Parathyroid adenoma (tissue), 2 donors: ENCODE data around the gene RPL22.

Experiments
- H2AFZ ChIP-seq: fragments of 300-600 bp; sonication (generic); one replicate; pipeline ENCODE4 v1.7.0; 2017; ENCODE audit warnings: antibody characterized with exemption, mild to moderate bottlenecking
- H3K27ac ChIP-seq: fragments of 300-600 bp; sonication (generic); one replicate; pipeline ENCODE4 v1.7.0; 2017
- H3K27me3 ChIP-seq: fragments of 300-600 bp; sonication (generic); one replicate; pipeline ENCODE4 v1.7.0; 2017; ENCODE audit warnings: low read length; ENCODE audit not compliant: control insufficient read depth, insufficient read depth
- H3K36me3 ChIP-seq: fragments of 300-600 bp; sonication (generic); one replicate; pipeline ENCODE4 v1.7.0; 2017; ENCODE audit warnings: low read length; ENCODE audit not compliant: control insufficient read depth, insufficient read depth
- H3K4me1 ChIP-seq: fragments of 300-600 bp; sonication (generic); one replicate; pipeline ENCODE4 v1.7.0; 2017; ENCODE audit warnings: control low read depth
- H3K4me2 ChIP-seq: fragments of 300-600 bp; sonication (generic); one replicate; pipeline ENCODE4 v1.7.0; 2017; ENCODE audit warnings: low read length
- H3K4me3 ChIP-seq: fragments of 300-600 bp; sonication (generic); one replicate; pipeline ENCODE4 v1.7.0; 2017; ENCODE audit warnings: low read depth, low read length
- H3K79me2 ChIP-seq: fragments of 300-600 bp; sonication (generic); one replicate; pipeline ENCODE4 v1.7.0; 2017; ENCODE audit warnings: control low read depth
- H3K9ac ChIP-seq: fragments of 300-600 bp; sonication (generic); one replicate; pipeline ENCODE4 v1.7.0; 2017; ENCODE audit warnings: mild to moderate bottlenecking
- H3K9me3 ChIP-seq: fragments of 300-600 bp; sonication (generic); one replicate; pipeline ENCODE4 v1.7.0; 2017; ENCODE audit warnings: low read length; ENCODE audit not compliant: control insufficient read depth
- TF ChIP-seq, protein P1 (sequence below): fragments of 300-600 bp; sonication (generic); IDR thresholded peaks from one replicate; pipeline ENCODE4 v1.7.0; 2017; ENCODE audit warnings: antibody characterized with exemption, mild to moderate bottlenecking
- donor health status: primary hyperparathyroidism.

Gene RPL22

DNA sequence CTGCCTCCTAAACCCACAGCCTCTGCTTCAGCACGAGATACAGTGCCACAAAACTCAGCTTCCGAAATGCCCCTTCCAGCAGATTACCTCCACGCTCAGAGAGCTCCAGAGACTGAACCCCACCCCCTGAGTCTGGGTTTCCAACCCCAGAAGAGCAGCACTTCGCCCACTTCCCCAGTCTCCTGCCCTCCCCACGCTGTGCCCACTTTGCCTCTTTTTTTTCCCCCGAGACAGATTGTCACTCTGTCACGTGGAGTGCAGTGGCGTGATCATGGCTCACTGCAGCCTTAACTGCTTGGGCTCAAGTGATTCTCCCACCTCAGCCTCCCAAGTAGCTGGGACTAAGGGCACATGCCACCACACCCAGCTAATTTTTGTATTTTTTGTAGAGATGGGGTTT lies 26.3 kb upstream of the RPL22 start:
- Histone ChIP-seq H3K79me2 (no peaks in the 10 kb centered on the region), H3K9ac (no peak overlapping the region), H3K27ac (no peak overlapping the region), H3K4me1 (no peaks in the 10 kb centered on the region), H3K36me3 (no peaks in the 10 kb centered on the region), H3K4me3 (no peak overlapping the region), H3K9me3 (no peaks in the 10 kb centered on the region), H3K27me3 (no peaks in the 10 kb centered on the region), H3K4me2 (no peak overlapping the region), H2AFZ (no peak overlapping the region)
- TF ChIP-seq, protein P1, sequence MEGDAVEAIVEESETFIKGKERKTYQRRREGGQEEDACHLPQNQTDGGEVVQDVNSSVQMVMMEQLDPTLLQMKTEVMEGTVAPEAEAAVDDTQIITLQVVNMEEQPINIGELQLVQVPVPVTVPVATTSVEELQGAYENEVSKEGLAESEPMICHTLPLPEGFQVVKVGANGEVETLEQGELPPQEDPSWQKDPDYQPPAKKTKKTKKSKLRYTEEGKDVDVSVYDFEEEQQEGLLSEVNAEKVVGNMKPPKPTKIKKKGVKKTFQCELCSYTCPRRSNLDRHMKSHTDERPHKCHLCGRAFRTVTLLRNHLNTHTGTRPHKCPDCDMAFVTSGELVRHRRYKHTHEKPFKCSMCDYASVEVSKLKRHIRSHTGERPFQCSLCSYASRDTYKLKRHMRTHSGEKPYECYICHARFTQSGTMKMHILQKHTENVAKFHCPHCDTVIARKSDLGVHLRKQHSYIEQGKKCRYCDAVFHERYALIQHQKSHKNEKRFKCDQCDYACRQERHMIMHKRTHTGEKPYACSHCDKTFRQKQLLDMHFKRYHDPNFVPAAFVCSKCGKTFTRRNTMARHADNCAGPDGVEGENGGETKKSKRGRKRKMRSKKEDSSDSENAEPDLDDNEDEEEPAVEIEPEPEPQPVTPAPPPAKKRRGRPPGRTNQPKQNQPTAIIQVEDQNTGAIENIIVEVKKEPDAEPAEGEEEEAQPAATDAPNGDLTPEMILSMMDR: no peak

DNA sequence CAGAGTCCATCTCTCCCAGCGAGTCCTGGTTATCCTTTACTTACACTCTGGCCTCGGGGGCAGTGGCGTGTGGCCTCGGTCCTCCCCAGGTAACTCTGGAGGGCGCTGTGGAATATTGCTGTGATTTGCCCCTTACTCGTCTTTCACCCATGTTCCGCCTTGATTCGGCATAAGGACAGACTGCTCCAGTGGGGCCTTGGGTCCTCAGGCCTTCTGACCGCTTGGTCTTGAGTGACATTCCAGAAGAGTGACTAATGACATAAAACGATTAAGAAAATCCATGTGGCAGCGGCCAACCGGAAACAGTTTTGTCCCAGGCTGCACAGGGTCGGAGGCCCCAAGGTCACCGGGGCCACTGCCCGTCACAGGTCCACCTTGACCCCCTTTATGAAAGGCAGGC lies 25.3 kb upstream of the RPL22 start:
- no peaks in the 10 kb centered on the region for H3K4me1 ChIP-seq
- H3K27me3 ChIP-seq: no peaks in the 10 kb centered on the region
- TF ChIP-seq, protein P1: no peak
- no peaks in the 10 kb centered on the region for H3K79me2 ChIP-seq
- H3K27ac ChIP-seq: no peak overlapping the region
- H3K4me3 ChIP-seq: no peak overlapping the region
- H3K9me3 ChIP-seq: no peaks in the 10 kb centered on the region
- H3K9ac ChIP-seq: no peak overlapping the region
- H3K4me2 ChIP-seq: no peak overlapping the region
- H3K36me3 ChIP-seq: no peaks in the 10 kb centered on the region
- no peak overlapping the region for H2AFZ ChIP-seq

DNA sequence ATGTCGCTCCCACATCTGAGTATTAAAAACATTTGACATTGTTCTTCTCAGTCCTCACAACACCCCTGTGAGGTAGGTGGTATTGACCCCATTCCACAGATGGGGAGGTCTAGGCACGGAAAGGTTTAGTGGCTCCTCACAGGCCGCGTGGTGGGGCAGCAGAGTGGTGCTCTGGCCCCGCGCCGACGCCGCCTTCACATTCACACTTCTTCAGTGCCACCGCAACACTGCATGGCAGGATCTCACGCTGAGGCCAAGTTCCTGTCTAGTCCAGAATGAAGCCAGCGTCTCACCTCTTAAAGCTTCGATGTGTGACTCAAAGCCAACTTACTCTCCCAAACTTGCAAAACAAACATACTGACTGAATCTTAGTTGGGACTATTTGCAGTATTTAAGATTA lies 24.2 kb upstream of the RPL22 start:
- Histone ChIP-seq H3K4me3 (no peak overlapping the region), H2AFZ (no peak overlapping the region), H3K4me1 (no peaks in the 10 kb centered on the region), H3K9ac (no peak overlapping the region), H3K79me2 (no peaks in the 10 kb centered on the region), H3K9me3 (no peaks in the 10 kb centered on the region), H3K27me3 (no peaks in the 10 kb centered on the region), H3K36me3 (no peaks in the 10 kb centered on the region), H3K4me2 (no peak overlapping the region), H3K27ac (no peak overlapping the region)
- TF ChIP-seq, protein P1: no peak

DNA sequence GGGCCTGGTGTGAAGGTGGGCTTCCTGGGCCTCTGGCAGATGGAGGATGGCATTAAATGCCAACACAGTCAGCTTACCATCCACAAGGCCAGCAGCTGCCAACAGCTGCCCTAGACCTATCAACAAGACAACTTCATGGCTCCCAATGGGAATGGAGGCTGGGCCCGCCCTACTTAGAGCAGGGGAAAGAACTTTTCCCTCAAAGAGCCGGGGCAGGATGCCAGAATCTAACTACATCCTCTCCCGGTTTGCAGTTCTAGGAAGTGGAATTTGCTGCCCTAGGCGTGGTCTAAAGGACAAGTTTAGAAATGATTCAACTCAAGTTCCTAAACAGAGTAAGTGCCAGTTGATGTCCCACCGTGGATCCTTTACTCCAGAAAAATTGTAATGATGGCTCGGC lies 23.2 kb upstream of the RPL22 start:
- TF ChIP-seq, protein P1: no peak
- H3K36me3 ChIP-seq: no peaks in the 10 kb centered on the region
- H3K9me3 ChIP-seq: no peaks in the 10 kb centered on the region
- H3K4me2 ChIP-seq: no peak overlapping the region
- H3K27me3 ChIP-seq: no peaks in the 10 kb centered on the region
- no peaks in the 10 kb centered on the region for H3K4me1 ChIP-seq
- H3K79me2 ChIP-seq: no peaks in the 10 kb centered on the region
- H3K9ac ChIP-seq: no peak overlapping the region
- peak overlapping the region; percentile 60 for H3K27ac ChIP-seq
- H3K4me3 ChIP-seq: no peak overlapping the region
- H2AFZ ChIP-seq: no peak overlapping the region

DNA sequence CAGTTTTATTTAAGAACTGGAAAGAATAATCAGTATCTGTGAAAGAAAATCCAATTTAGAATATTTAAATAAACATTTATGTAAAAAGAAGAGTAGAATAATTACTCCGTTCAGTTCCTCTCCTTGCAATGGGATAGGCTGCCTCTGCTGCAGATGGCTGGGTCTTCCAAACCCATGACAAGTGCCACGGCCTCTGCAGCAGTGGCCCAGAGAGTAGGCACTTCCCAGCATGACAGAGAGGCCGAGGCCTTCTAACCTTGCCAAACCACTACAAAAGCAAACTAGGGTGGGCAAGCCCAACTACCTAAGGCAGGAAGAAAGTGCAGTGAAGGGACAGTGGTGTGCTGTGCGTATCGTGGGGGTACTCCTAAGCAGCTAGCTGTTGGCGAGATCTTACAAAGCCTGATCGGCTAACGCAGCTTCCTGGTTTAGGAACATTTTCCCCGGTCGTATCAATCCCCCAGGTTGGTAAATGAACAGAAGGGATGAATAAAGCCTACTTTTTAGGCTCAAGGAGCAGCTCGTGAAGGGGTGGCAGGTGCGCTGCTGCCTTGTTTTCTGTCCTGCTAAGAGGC lies 21.9 kb upstream of the RPL22 start:
- H3K36me3 ChIP-seq: no peaks in the 10 kb centered on the region
- no peak overlapping the region for H2AFZ ChIP-seq
- H3K27me3 ChIP-seq: no peaks in the 10 kb centered on the region
- no peak overlapping the region for H3K4me3 ChIP-seq
- no peak overlapping the region for H3K4me2 ChIP-seq
- H3K9me3 ChIP-seq: no peaks in the 10 kb centered on the region
- no peaks in the 10 kb centered on the region for H3K4me1 ChIP-seq
- TF ChIP-seq, protein P1: no peak
- H3K79me2 ChIP-seq: no peaks in the 10 kb centered on the region
- H3K27ac ChIP-seq: no peak overlapping the region
- no peak overlapping the region for H3K9ac ChIP-seq
